Measurements from ENCODE around the gene DNASE1L1. TPM values are rescaled to one million over a fixed set of nuclear protein-coding genes. Genes with fewer than 3 reads are reported as not detected.

The DNASE1L1 gene
- total RNA-seq, 1 donor from 2014 or later = 34.7 TPM

GRCh38 chrX:154368630-154369448 lies 40.2 kb downstream of the DNASE1L1 start:
- peak; percentile 89 for DNase-seq (ENCODE audit: low read depth)

- no peak for DNase-seq (ENCODE audit: low read depth)
These were observed 41.4 kb downstream of the DNASE1L1 start for GRCh38 chrX:154367474-154368308.

- DNase-seq (ENCODE audit: low read depth) = no peak
These were observed 42.4 kb downstream of the DNASE1L1 start for GRCh38 chrX:154366666-154367055.

- no peak for DNase-seq (ENCODE audit: low read depth)
These were observed 42.9 kb downstream of the DNASE1L1 start for GRCh38 chrX:154365997-154366665.

- DNase-seq (ENCODE audit: low read depth) = no peak
These were observed 43.9 kb downstream of the DNASE1L1 start for GRCh38 chrX:154365052-154365600.

GRCh38 chrX:154363706-154364439 lies 45.2 kb downstream of the DNASE1L1 start:
- no peak for DNase-seq (ENCODE audit: low read depth)

- no peak for DNase-seq (ENCODE audit: low read depth)
These were observed 46.8 kb downstream of the DNASE1L1 start for GRCh38 chrX:154362085-154362742.

- no peak for DNase-seq (ENCODE audit: low read depth)
These were observed 48.8 kb downstream of the DNASE1L1 start for GRCh38 chrX:154360155-154360713.

GRCh38 chrX:154359362-154360154 lies 49.5 kb downstream of the DNASE1L1 start:
- no peak for DNase-seq (ENCODE audit: low read depth)

GRCh38 chrX:154358829-154359228 lies 50.2 kb downstream of the DNASE1L1 start:
- no peak for DNase-seq (ENCODE audit: low read depth)

GRCh38 chrX:154358011-154358410 lies 51.0 kb downstream of the DNASE1L1 start:
- no peak for DNase-seq (ENCODE audit: low read depth)

GRCh38 chrX:154357205-154357604 lies 51.8 kb downstream of the DNASE1L1 start:
- no peak for DNase-seq (ENCODE audit: low read depth)

GRCh38 chrX:154356596-154356995 lies 52.5 kb downstream of the DNASE1L1 start:
- no peak for DNase-seq (ENCODE audit: low read depth)

GRCh38 chrX:154355776-154356140 lies 53.3 kb downstream of the DNASE1L1 start:
- DNase-seq (ENCODE audit: low read depth) = no peak

- DNase-seq (ENCODE audit: low read depth) = no peak
These were observed 53.8 kb downstream of the DNASE1L1 start for GRCh38 chrX:154355094-154355775.

GRCh38 chrX:154354516-154354915 lies 54.5 kb downstream of the DNASE1L1 start:
- no peak for DNase-seq (ENCODE audit: low read depth)

- DNase-seq (ENCODE audit: low read depth) = no peak
These were observed 55.0 kb downstream of the DNASE1L1 start for GRCh38 chrX:154354013-154354412.

- no peak for DNase-seq (ENCODE audit: low read depth)
These were observed 55.7 kb downstream of the DNASE1L1 start for GRCh38 chrX:154353172-154353843.

GRCh38 chrX:154352466-154352865 lies 56.6 kb downstream of the DNASE1L1 start:
- DNase-seq (ENCODE audit: low read depth) = no peak

Measured in renal cortical epithelial cell (primary cell).